HG02852 (cell line): ENCODE data around the gene PILRA.
"Not testable (repeated sequence)": the region's sequence is repeated elsewhere in the genome, so short reads cannot be mapped to it uniquely, and the experiment has no call there.

Experiments used
- ATAC-seq: cut with Tn5 transposase; IDR thresholded peaks from one replicate; pipeline ENCODE4 v1.9.1; 2021; ENCODE audit warnings: mild to moderate bottlenecking, moderate library complexity; ENCODE audit not compliant: unreplicated experiment

The PILRA gene

DNA sequence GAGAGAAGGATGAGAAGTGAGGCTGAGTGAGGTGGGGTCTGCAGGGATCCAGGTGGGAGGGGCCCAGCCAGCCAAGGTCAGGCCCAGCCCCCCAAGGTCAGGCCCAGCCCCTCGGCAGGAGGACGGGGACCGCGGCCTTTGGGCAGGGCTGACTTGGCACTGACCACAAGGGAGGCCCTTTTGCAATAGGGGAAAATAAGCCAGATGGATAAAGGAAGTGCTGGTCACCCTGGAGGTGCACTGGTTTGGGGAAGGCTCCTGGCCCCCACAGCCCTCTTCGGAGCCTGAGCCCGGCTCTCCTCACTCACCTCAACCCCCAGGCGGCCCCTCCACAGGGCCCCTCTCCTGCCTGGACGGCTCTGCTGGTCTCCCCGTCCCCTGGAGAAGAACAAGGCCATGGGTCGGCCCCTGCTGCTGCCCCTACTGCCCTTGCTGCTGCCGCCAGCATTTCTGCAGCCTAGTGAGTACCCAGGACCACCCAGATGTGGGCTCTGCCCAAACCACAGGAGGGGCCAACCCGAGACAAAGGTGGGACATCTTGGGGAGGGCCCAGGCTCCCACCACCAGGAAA, at the start of gene PILRA:
PILRA (plus strand) TSS at position 227 of the 571 bp plus-strand sequence; CDS start at position 397, 170 bp downstream.
- ATAC-seq, result no peak

DNA sequence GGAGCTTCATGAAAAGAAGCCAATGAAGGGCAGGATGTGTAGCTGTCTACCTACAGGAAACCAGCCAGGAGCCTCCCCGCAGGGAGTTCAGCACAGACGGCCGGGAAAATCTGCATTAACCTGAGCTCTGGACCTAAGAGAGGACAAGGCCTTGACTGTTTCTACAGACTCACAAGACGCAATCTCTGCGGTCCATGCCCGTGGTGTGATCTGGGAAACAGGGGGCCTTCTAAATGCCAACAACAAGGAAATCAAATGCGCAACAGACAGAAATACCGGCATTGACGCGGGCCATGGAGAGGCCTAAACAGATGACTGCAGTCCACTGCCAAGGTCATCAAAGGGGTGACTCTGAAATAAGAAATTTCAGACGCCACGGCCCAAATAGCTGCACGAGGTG, 49.1 kb upstream of the PILRA start:
- ATAC-seq, result not testable (repeated sequence)

DNA sequence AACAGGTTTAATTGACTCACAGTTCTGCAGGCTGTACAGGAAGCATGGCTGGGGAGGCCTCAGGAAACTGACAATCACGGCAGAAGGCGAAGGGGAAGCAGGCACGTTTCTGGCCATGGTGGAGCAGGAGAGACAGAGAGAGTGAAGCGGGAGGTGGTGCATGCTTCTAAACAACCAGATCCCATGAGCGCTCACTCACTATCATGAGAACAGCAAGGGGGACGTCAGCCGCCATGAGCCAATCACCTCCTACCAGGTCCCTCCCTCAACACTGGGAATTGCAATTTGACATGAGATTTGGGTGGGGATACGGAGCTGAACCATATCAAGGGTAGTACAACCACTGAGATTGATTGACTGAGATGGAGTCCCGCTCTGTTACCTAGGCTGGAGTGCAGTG, 47.6 kb upstream of the PILRA start:
- not testable (repeated sequence) for ATAC-seq

DNA sequence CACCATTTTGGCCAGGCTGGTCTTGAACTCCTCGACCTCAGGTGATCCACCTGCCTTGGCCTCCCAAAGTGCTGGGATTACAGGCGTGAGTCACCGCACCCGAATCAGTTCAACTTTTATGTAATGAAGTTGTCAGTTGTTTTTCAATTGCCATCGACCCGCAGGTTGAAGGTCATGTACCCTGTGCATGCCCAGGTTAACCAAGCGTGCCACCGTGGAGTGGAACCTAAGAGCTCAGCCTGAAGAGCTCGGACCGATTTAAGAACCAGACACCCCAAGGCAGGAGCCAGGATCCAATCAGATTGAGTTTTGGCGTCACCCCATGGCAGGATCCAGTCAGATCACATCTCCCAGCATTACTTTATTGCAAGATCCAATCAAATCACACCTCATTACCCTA, 46.4 kb upstream of the PILRA start:
- not testable (repeated sequence) for ATAC-seq

DNA sequence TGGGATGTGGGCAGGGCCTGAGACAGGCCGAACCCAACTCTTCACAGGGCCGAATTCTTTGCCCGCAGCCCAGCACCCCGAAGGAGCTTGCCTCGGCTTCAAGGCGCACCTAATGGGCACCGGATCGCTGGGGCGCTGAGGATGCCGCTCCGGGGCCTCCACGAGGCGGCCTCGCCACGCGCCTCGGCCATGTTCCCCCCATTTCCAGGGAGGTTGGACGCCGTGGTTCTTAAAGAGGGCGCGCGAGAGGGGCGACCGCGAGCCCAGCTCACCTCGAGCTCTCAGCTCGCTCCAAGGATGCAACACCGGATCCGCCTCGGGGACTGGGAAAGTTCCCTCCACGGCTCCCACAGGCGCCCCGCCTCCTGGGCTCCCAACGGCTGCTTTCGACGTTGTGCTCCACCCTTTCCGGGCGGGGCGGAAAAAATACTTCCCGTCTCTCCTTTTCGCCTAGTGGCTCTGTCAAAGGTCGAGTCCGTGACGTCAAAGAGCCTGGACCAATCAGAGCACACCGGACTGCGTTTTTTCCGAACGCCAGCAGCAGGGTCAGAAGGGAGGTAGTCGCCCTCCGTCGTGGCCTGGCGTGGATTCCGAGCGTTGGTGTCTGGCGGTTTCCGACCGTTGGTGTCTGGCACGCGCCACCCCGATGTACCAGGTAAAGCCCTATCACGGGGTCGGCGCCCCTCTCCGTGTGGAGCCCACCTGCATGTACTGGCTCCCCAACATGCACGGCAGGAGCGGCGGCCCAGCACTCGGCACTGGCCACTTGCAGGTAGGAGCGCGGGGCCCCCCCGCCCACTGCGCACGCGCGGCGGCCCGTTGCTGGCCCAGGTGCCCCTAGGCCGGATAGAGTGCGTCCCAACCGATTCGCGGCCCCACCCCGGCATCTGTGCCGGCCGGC, 37.5 kb upstream of the PILRA start:
- ATAC-seq, result peak; percentile 95

DNA sequence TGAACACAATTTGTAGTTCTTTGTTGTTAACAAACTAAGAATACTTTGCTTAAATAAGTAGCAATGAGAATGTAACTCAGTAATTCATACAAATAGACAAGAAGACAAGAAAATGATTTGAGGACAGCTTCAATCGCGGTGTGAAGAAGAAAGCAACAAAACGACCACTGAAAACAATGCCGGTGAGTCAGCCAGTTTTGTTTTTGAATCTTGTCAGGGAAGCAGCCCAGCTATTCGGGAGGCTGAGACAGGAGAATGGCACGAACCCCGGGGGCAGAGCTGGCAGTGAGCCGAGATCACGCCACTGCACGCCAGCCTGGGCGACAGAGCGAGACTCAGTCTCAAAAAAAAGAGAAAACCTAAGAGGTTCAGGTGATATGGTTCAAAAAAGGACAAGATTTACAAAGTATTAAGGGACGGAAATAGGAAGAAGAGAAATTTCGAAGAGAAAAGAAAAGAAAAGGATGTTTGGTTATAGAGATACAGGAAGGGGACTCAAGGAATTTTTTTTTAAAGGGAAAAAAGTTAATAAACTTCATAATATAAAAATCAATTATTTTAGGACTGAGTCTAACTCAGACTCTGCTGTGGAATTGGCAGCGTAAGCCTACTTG, 35.1 kb upstream of the PILRA start:
- not testable (repeated sequence) for ATAC-seq

DNA sequence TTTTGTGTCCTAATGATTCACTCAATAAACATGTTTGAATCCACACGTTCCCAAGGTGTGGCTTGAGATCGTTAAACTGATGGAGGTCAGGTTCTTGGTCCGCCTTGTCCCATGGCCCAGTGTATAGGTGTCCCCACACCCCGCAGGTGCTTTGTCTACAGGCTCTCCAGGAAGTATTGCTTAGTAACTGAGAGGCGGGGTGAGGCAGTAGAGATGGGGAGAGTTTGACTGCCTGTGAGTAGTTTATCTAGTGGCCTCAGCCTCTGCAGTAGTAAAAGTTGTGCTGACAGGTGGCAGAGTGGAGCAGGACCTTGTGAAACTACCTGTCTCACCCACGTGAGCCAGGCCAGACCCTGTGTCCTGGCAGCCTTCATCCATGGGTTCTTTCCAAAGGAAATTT, 32.0 kb upstream of the PILRA start:
- not testable (repeated sequence) for ATAC-seq

DNA sequence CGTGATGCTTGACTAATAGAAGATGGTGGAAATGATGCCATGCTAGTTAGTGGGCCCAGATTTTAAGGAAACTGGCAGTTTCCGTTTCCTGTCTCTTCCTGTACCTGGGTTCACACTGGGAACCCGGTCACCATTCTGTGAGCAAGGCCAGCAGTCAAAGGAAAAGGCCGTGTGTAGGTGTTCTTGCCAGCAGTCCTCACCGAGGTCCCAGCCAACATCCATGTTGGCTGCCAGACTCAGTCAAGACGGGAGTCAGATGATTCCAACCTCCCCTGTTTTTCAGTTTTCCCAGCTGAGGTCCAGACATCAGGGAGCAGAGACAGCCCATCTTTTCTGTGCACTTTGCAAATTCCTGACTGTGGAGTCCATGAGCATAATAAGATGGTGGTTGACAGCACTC, 30.5 kb upstream of the PILRA start:
- ATAC-seq, result no peak

DNA sequence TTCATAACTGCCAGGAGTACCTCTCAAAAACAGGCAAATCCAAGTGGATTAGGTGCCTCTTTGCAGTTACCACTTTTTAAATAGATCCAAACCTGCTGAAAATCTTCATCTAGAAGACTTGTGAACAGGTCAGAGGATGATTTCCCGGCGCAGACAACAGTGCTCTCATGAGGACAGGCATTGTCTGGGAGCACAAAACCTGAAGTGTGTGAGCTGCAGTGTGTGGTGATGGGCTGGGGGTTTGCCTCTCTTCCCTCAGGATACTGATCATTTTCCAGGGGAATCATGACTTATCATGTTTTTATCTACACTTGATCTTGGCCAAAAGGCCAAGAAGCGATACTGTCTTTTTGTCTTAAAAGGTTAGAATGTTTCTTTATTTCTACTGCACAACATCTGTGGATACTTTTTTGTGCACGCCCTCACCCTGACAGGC, 29.1 kb upstream of the PILRA start:
- ATAC-seq, result not testable (repeated sequence)

DNA sequence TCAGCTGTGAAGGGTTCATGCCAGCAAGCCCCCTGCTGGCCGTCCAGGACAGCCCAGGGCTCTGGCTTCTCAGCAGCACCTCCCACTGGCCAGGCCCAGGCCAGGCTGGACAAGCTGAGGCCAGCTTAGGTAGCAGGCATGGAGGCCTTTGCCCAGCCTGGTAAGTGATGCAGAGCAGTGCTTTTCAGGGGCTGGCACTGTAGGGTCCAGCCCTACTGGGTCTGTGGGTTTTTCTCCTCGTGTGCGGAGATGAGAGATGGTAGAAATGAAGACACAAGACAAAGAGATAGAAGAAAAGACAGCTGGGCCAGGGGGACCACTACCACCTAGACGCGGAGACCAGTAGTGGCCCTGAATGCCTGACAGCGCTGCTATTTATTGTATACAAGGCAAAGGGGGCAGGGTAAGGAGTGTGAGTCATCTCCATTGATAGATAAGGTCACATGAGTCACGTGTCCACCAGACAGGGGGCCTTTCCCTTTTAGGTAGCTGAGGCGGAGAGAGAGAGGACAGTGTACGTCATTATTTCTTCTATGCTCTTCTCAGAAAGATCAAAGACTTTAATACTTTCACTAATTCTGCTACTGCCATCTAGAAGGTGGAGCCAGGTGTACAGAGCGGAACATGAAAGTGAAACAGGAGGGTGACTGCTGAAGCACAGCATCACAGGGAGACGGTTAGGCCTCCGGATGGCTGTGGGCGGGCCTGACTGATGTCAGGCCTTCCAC, 28.6 kb upstream of the PILRA start:
- peak; percentile 89 for ATAC-seq

DNA sequence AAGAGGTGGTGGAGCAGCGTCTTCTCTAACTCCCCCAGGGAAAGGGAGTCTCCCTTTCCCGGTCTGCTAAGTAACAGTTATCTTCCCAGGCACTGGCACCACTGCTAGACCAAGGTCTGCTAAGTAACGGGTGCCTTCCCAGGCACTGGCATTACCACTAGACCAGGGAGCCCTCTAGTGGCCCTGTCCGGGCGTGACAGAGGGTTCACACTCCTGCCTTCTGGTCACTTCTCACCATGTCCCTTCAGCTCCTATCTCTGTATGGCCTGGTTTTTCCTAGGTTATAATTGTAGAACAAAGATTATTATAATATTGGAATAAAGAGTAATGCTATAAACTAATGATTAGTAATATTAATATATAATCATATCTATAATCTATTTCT, 28.0 kb upstream of the PILRA start:
- peak; percentile 18 for ATAC-seq

DNA sequence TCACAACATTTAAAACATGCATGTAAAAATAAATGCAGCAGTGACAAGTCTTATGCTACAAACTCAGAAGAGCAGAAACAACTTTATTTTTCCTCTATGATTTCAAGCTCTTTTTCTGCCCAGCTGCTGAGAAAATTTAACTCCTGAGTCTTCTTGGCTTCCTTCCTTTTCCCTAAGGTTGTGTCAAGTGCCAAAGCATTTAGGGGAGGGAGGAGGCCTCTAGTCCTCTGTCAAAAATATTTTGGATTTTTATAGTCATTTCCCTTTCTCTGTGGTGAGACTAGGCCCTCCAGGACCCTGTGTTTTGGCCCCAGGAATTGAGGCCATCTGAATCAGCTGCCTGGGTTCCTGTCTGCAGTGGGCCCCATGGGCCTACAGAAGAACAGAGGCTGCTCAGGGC, 26.4 kb upstream of the PILRA start:
- no peak for ATAC-seq

DNA sequence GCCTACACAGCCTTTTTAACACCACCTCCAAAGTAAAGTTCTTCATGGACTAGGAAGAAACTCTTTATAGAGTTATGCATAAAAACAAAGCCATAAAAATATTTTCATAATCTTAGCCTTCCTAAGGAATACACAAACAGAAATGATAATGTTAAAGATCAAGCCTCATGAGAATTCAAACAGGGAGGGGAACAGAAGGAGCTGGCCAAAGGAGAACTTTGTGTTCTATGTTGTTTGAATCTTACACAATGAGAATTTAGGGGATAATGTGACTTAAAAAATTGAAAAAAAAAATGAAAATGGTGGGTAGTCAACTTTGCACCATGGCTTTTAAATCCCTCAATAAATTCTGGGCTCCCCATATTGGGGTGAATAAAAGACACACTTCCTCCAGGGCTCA, 24.5 kb upstream of the PILRA start:
- no peak for ATAC-seq

DNA sequence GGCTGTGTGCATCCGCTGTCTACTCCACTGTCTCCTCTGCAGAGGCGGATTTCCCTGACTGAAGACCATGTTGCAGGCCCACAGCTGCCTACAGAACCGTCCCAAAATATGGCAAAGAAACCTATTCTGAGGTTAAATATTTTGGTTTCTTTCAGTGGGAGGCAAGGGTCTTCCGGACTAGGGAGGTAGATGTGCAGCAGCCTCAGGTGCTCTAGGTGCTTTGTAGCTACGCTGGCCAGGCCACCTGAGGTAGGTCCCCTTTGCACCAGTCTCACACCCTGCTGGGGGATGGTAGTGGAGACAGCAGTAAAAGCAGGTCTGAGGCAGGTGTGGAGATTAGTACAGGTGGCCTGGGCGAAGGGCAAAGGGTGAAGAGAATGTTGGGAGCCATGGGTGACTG, 23.5 kb upstream of the PILRA start:
- ATAC-seq, result no peak

DNA sequence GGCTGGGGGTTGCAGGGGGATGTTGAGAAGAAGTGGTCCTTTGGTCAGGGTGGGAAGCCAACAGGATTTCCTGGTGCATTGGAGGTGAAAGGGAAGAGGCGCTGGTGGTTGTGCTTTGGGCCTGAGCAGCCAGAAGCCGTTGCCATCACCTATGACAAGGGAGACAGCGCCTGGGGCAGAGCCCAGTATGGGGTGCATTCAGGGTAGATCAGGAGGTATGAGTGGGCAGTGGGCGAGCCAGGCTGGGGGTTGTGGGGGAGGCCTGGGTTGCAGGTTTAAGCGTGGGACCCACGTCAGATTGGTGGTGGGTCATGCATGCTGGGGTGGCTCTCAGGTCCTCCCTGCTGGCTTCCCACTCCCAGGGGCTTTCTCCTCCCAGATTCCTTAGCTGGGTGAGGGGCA, 21.6 kb upstream of the PILRA start:
- ATAC-seq, result no peak

DNA sequence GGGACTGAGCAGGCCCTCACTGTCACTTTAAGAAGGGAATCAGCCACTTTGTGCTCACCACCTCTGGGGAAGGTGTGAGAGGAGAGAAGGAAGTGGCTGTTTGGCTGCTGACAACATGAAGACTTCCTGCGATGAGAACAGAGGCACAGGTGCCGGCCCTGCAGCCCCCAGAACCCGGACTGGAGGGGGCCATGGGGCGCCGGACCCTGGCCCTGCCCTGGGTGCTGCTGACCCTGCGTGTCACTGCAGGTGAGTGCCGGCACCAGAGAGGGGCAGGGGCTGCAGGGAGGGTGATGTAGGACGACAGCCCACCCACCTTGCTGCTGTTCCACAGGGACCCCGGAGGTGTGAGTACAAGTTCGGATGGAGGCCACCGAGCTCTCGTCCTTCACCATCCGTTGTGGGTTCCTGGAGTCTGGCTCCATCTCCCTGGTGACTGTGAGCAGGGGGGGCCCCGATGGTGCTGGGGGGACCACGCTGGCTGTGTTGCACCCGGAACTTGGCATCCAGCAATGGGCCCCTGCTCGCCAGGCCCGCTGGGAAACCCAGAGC, 21.0 kb upstream of the PILRA start:
- not testable (repeated sequence) for ATAC-seq

DNA sequence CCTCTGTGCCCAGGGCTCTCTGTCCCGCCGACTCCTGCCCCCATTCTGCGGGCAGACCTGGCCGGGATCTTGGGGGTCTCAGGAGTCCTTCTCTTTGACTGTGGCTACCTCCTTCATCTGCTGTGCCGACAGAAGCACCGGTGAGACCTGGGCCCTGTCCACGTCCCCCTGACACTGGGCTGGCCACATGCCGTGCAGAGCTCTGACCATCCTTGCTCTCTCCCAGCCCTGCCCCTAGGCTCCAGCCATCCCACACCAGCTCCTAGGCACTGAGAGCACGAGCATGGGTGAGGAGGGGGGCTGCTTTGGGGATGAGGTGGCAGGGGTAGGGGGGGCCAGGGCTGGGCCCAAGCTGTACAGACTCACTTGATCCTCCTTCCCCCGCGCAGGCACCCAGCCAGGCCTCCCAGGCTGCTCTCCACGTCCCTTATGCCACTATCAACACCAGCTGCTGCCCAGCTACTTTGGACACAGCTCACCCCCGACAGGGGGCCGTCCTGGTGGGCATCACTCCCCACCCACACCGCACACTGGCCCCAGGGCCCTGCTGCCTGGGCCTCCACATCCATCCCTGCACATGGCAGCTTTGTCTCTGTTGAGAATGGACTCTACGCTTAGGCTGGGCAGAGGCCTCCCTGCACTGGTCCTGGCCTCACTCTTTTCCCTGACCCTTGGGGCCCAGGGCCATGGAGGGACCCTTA, 20.2 kb upstream of the PILRA start:
- no peak for ATAC-seq

DNA sequence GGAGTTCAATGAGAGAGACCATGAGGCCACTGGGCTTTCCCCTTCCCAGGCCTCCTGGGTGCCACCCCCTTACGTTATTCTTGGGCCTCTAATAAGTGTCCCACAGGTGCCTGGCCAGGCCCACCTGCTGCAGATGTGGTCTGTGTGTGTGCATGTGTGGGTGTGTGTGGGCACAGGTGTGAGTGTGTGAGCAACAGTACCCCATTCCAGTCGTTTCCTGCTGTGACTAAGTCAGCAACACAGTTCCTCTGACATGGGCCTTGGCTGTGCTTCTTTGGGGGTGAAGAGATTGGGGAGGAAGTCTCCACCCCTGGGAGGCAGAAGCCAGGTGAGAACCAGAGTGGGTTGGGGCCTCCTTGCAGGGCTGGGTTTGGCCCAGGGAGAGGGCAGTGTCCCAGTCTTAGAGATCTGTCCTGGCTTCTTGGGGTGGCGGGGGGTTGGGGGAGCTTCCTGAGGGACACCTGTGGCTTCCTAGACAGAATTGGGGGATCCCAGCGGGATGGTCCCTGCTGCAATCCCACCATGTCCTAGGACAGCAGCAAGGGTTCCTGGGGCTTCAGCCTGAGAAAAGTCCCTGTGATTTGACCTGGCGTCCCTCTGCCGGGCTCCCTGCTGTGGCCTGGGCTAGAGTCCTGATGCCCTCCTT, 19.5 kb upstream of the PILRA start:
- ATAC-seq, result no peak

DNA sequence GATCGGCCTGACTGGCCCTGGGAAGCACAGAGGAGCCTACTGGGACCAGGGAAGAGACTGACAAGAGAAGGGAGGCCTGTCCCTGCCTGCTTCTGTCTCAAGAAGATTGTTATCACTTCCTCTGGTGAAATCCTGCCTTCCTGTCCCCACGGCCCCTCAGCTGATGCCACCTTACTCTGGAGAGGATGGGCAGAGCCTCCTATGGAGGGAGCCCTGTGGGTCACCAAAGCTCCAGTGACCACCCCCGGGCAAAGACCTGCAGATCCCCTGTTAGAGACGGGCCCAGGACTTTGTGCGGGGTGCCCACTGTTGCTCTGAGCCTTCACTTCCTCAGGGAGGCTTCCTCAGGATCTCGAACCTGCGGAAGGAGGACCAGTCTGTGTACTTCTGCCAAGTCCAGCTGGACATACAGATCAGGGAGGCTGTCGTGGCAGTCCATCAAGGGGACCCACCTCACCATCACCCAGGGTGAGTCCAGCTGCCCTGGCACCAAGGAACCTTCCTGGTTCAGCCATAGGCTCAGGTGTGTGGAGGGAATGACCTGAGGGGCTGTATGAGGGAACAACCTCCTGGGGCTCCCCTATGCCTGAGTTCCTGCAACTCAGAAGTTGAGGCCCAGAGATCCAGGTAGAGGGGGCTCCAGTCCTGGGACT, 16.7 kb upstream of the PILRA start:
- ATAC-seq, result no peak
